DMS 273 (cell line): ENCODE measurements around the gene PTPRD.

Experiments used
- DNase-seq: peaks from one replicate; lab custom pipeline; 2025; ENCODE audit not compliant: unreplicated experiment; lab: John Stamatoyannopoulos, UW

The PTPRD gene

GRCh38 chr9:8569823-8570222 is 2043.0 kb downstream of the PTPRD start:
- no peak for DNase-seq

GRCh38 chr9:8567963-8568579 is 2044.7 kb downstream of the PTPRD start:
- no peak for DNase-seq

GRCh38 chr9:8564960-8565359 is 2047.8 kb downstream of the PTPRD start:
- no peak for DNase-seq

- no peak for DNase-seq
These were observed 2052.0 kb downstream of the PTPRD start for GRCh38 chr9:8560560-8561525.

GRCh38 chr9:8558176-8558575 is 2054.6 kb downstream of the PTPRD start:
- DNase-seq: no peak

GRCh38 chr9:8555762-8556500 is 2056.9 kb downstream of the PTPRD start:
- DNase-seq: no peak

GRCh38 chr9:8553444-8553843 is 2059.4 kb downstream of the PTPRD start:
- DNase-seq: no peak

- DNase-seq: no peak
These were observed 2060.1 kb downstream of the PTPRD start for GRCh38 chr9:8552732-8553131.

- DNase-seq: no peak
These were observed 2063.6 kb downstream of the PTPRD start for GRCh38 chr9:8549214-8549613.

- DNase-seq: no peak
These were observed 2069.6 kb downstream of the PTPRD start for GRCh38 chr9:8543219-8543618.

- DNase-seq: no peak
These were observed 2070.3 kb downstream of the PTPRD start for GRCh38 chr9:8542537-8542936.

GRCh38 chr9:8539681-8540197 is 2073.1 kb downstream of the PTPRD start:
- DNase-seq: no peak

- DNase-seq: no peak
These were observed 2076.0 kb downstream of the PTPRD start for GRCh38 chr9:8536845-8537244.

- no peak for DNase-seq
These were observed 2078.0 kb downstream of the PTPRD start for GRCh38 chr9:8534828-8535227.

GRCh38 chr9:8533681-8534080 is 2079.1 kb downstream of the PTPRD start:
- DNase-seq: no peak

GRCh38 chr9:8531826-8532415 is 2080.9 kb downstream of the PTPRD start:
- DNase-seq: no peak

- no peak for DNase-seq
These were observed 2091.7 kb downstream of the PTPRD start for GRCh38 chr9:8521112-8521511.

- no peak for DNase-seq
These were observed 2097.1 kb downstream of the PTPRD start for GRCh38 chr9:8515748-8516147.

- DNase-seq: no peak
These were observed 2098.0 kb downstream of the PTPRD start for GRCh38 chr9:8514760-8515159.

GRCh38 chr9:8508671-8509290 is 2104.0 kb downstream of the PTPRD start:
- DNase-seq: no peak

- no peak for DNase-seq
These were observed 2118.2 kb downstream of the PTPRD start for GRCh38 chr9:8494571-8494970.
